Stimulated activated naive CD8-positive, alpha-beta T cell treated with anti-CD3 and anti-CD28 coated beads, Interleukin-15, Interleukin-2, amounts not matched to agents 100 U/mL and 50 U/mL, for 24 hours (primary cell): ENCODE data around the gene ZNF580.

Experiments used
- ATAC-seq: fragments of 150-1000 bp; cut with Tn5 transposase; one replicate; pipeline ENCODE4 v1.10.0; 2021
- DNase-seq: peaks from one replicate; pipeline ENCODE4 v3.0.0; 2021

ZNF580 gene

DNA sequence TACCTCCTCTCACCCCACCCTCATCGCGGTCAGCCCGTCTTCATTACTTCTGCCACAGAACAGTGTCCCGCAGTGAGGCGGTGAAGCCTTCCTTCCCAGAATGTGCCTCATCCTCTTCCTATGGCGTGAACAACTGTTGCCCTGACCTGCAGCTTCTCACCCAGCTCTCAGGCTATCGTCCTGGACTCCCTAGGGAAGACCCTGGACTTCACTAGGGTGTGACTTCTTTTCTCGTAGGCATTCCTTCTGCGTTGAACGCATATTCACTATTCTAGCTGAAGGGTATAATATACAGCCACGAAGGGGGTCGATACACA lies 34.4 kb upstream of the ZNF580 start:
- DNase-seq: no peak
- no peak for ATAC-seq

DNA sequence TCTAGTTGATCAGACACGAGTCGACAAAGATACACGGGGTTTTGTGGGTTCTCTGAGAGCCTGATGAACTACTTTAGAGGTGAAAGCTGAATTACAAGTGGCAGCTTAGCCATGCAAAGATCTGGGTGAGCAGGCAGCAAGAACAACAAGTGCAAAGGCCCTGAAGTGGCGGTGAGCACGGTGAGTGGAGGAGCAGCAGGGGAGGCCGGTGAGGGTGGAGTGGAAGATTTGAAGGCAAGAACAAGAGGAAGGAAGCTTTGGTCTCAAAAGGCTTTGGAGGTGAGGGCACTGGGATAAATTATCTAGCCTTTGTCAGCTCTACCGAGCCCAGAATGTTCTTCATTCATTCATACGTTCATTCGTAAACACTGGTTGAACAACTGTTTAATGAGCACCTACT lies 34.0 kb upstream of the ZNF580 start:
- ATAC-seq (no peak), DNase-seq (no peak)

DNA sequence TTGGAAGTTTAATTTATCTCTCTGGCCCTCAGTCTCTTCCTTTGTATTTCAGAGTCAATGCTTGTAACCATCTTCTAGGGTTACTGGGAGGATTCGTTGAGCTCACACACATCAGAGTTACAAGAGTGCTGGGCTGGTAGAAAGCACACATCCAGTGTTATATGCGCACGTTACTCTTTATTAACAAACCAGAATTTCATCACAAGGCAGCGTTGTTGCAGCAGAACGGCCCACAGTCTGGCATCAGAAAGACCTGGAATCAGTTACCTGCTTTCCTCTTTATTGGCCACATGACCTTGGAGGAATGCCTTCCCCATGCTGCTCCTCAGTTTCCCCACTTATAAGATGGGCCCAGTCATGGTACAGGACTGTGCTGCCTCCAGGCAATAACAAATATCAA lies 31.5 kb upstream of the ZNF580 start:
- DNase-seq (no peak), ATAC-seq (no peak)

DNA sequence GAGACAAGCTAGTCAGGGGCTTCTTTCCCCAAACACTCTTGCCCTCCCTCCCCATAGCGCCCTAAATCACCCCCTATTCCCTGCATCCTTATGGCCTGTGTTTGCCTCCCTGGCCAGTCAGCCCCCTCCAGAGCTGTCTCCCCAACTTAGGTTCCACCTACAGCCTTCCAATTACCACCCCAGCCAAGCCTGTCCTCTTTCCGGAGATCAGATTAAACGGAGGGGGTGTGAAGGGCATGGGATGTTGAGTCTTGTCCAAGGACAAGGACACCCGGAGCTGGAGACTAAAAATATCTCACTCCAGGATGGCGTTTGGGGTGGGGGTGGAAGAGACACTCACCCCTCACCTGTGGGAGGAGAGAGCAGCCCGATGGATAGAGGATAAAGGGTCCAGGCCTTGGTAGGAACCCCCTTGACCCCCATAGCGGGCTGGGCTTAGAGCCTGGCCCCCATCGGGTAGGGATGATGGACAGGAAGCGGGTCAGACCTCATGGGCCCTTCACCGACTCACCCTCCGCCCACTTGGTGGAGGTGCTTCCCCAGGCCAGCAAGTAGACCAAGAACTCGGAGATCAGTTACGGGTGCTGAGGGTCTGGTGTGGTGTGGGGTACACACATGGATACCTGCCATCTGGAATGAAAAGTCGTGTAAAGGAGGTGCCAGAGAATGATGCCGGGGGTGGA lies 29.4 kb upstream of the ZNF580 start:
- DNase-seq (no peak), ATAC-seq (no peak)

DNA sequence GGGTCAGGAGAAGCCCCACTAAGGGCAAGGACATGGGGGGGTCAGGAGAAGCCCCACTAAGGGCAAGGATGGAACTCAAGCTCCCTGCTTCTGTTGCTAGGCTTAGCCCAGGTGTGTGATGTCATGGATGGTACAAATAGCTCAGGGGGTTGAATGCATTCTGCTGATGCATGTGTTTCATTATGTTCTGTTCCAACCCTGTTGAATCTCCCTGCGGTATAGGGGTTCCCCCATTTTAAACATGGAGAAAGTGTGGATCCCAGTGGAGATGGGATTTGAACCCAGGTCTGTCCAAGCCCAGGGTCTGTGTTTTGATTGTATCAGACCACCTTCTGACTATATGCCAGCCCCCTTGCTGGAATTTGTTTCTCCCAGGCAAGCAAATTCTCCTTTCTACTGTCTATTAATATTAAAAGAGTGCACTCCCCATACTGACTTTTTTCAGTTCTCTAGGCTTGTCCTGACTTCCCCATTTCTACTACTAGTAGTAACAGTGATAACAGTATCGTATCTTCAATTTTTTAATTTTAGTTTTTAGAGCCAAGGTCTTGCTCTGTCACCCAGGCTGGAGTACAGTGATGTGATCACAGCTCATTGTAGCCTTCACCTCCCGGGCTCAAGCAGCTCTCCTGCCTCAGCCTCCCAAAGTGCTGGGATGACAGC lies 28.7 kb upstream of the ZNF580 start:
- ATAC-seq (no peak), DNase-seq (no peak)

DNA sequence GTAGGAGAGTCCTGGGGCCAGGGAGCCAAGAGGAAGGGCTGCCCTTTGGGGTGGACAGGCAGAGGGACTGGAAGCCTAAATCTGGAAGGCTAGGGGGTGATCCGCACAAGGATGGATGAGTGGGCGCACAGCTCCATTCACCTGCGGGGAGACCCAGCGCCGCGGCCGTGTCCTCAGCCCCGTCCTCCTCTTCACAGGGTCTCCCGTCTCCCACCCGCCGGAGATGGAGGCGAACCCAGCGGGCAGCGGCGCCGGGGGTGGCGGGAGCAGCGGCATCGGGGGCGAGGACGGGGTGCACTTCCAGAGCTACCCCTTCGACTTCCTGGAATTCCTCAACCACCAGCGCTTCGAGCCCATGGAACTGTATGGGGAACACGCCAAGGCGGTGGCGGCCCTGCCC lies 27.4 kb upstream of the ZNF580 start:
- ATAC-seq: no peak
- DNase-seq: no peak

DNA sequence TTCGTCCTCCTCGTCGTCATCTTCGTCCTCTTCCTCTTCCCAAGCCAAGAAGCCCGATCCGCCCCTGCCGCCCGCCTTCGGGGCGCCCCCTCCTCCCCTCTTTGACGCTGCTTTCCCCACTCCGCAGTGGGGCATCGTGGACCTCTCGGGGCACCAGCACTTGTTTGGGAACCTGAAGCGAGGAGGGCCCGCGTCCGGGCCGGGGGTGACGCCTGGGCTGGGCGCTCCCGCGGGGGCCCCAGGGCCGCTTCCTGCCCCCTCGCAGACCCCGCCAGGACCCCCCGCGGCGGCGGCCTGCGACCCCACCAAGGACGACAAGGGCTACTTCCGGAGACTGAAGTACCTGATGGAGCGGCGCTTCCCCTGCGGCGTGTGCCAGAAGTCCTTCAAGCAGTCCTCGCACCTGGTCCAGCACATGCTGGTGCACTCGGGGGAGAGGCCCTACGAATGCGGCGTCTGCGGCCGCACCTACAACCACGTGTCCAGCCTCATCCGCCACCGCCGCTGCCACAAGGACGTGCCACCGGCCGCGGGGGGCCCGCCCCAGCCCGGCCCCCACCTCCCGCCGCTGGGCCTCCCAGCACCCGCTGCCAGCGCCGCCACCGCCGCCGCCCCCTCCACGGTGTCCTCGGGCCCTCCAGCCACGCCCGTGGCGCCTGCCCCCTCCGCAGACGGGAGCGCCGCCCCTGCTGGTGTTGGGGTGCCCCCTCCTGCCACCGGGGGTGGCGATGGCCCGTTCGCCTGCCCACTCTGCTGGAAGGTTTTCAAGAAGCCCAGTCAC lies 26.7 kb upstream of the ZNF580 start:
- no peak for ATAC-seq
- DNase-seq: no peak

DNA sequence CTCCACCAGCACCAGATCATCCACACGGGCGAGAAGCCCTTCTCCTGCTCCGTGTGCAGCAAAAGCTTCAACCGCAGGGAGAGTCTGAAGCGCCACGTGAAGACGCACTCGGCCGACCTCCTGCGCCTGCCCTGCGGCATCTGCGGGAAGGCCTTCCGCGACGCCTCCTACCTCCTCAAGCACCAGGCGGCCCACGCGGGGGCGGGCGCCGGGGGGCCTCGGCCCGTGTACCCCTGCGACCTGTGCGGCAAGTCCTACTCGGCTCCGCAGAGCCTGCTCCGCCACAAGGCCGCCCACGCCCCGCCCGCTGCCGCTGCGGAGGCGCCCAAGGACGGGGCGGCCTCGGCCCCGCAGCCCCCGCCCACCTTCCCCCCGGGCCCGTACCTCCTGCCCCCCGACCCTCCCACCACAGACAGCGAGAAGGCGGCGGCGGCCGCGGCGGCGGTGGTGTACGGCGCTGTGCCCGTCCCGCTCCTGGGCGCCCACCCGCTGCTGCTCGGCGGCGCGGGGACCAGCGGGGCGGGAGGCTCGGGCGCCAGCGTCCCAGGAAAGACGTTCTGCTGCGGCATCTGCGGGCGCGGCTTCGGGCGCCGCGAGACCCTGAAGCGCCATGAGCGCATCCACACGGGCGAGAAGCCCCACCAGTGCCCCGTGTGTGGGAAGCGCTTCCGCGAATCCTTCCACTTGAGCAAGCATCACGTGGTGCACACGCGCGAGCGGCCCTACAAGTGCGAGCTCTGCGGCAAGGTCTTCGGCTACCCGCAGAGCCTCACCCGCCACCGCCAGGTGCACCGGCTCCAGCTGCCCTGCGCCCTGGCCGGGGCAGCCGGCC lies 25.9 kb upstream of the ZNF580 start:
- DNase-seq (no peak), ATAC-seq (no peak)

DNA sequence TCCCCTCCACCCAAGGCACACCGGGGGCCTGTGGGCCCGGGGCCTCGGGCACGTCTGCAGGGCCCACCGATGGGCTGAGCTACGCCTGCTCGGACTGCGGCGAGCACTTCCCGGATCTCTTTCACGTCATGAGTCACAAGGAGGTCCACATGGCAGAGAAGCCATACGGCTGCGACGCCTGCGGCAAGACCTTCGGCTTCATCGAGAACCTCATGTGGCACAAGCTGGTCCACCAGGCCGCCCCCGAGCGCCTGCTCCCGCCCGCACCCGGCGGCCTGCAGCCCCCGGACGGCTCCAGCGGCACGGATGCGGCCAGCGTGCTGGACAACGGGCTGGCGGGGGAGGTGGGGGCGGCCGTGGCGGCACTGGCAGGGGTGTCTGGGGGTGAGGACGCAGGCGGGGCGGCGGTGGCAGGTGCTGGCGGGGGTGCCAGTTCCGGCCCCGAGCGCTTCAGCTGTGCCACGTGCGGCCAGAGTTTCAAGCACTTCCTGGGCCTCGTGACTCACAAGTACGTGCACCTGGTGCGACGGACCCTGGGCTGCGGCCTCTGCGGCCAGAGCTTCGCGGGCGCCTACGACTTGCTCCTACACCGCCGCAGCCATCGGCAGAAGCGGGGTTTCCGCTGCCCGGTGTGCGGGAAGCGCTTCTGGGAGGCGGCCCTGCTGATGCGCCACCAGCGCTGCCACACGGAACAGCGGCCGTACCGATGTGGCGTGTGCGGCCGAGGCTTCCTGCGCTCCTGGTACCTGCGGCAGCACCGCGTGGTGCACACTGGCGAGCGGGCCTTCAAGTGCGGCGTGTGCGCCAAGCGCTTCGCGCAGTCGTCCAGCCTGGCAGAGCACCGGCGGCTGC lies 25.0 kb upstream of the ZNF580 start:
- ATAC-seq (no peak), DNase-seq (no peak)

DNA sequence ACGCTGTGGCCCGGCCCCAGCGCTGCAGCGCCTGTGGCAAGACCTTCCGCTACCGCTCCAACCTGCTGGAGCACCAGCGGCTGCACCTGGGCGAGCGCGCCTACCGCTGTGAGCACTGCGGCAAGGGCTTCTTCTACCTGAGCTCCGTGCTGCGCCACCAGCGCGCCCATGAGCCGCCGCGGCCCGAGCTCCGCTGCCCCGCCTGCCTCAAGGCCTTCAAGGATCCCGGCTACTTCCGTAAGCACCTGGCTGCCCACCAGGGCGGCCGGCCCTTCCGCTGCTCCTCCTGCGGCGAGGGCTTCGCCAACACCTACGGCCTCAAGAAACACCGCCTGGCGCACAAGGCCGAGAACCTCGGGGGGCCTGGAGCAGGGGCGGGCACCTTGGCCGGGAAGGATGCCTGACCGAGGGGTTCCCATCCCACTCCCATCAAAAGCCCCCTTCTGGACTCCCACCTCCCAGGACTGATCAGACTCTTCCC lies 24.4 kb upstream of the ZNF580 start:
- DNase-seq: no peak
- ATAC-seq: no peak

DNA sequence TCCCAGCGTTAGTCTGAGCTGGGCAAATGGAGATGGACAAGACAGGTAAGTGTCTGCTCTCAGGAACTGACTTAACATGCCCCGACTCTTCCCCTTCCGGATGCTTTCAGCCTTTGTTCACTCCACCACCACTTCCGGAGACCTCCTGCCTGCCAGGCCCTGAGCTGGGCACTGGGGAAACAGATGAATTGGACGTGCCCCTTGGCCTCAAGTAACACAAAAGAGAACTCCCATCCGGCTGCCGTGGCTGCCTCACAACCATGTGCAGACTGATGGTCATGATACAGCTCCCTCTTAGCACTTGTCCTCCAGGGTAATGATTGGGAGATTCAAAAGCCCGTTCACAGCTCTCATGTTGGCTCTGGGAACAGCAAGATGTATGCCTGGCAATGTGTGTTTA lies 23.4 kb upstream of the ZNF580 start:
- ATAC-seq (no peak), DNase-seq (no peak)

DNA sequence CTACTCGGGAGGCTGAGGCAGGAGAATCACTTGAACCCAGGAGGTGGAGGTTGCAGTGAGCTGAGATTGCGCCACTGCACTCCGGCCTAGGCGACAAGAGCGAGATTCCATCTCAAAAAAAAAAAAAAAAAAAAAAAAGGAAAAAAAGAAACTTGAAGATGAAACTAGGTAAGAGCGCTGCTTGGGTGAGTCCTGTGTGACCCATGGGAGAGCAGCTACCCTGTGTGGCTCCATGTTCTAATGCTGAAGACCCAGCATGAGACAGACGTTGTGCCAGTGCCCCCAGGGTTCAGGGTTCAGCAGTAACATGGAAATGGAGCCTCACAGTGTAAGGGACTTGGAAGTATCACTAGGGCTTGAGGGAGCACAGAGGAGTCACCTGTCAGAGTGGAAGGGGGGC lies 22.4 kb upstream of the ZNF580 start:
- ATAC-seq (no peak), DNase-seq (no peak)

DNA sequence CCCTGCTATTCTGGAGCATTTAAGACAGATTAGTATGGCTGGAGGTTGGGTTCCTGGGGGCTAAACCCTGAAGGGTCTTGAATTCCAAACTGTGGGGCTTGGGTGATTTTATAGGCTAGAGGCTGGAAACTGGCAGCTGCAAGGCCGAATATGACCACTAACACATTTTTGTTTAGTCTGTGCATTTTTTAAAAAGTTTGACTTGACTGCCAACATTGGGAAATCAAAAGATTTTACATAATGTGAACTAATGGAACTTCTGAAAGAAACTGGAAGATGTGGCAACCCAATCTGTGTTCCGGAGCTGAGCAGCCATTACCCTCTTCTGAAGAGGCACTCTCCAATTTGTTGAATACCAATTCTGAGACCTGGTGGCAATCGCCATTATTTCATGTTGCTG lies 21.5 kb upstream of the ZNF580 start:
- ATAC-seq (no peak), DNase-seq (no peak)

DNA sequence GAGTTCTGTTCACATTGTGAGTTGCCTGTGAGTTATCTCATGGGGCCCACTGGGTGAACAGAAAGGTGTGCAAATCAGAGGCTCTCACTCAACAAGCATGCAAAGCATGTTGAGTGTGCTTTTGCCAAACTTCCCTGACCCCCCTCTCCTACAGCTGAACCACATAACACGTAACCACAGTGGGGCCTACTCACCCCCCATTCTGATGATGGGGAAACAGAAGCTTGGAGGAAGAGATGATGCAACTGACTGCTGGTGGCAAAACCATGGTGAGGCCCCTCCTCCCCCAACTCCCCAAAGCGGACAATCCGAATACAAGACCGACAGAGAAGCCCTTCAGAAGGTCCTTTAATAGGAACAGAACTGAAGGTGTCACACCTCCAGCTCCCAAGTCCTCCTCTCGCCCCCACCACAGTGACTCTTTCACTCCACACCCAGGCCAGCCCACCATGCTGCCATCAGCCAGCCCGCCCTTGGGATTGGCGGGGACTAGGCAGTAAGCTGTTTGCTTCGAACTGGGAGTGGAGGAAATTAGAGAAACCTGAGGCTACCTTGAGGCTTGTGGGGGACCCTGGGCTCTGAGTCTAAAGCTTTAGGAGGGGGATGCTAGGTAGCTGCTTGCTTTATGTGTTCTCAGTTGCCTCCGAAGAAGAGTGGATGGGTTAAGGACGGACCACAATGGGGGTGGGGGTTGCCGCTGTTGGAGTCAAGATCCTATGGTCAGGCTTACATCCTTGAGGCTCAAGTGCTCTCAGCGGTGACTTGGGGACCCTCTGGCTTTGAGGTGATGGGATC lies 20.2 kb upstream of the ZNF580 start:
- ATAC-seq (peak; percentile 13), DNase-seq (peak; percentile 52)

DNA sequence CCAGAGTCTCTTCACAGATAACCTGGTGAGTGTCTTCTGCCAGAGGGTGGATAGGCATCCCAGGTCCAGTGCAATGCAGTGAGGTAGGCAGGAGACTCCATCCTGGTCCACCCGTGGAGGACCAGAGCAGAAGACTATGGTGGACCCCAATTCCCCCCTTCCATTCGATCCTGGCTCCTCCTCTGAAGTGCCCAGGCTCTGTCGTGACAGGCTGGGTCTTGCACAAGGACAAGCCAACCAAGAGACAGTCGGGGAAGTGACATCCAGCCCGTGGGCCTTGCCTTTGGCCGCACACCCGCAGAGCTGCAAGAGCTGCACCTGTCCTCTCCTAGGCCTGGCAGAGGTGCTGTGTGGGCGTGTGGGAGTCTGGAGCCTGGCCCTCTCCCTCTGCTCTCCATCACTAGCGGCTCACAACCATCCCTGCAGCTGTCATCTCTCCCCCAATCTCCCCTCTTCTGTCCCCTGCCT lies 19.6 kb upstream of the ZNF580 start:
- DNase-seq: no peak
- ATAC-seq: no peak

DNA sequence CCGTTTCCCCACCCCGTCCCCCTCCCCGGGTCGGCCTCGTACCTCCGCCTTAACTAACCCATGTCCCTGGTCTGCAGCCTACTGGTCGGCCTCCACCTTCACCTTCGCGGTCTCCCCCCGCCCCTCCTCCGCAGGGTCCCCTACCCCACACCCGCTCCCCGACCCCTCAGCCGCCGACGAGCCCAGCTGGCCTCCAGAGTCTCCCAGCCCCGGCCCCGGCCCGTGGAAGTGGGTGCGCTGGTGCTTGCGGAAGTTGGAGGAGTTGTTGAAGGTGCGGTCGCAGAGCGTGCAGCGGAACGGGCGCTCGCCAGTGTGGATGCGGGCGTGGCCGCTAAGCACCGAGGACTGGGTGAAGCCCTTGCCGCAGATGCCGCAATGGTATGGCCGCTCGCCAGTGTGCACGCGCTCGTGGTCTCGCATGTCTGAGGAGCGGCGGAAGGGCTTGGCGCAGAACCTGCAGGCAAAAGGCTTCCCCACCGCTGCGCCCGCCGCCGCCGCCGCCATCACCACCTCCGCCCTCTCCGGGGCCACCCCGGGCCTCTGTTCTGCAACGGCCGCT lies 19.1 kb upstream of the ZNF580 start:
- ATAC-seq (no peak), DNase-seq (no peak)

DNA sequence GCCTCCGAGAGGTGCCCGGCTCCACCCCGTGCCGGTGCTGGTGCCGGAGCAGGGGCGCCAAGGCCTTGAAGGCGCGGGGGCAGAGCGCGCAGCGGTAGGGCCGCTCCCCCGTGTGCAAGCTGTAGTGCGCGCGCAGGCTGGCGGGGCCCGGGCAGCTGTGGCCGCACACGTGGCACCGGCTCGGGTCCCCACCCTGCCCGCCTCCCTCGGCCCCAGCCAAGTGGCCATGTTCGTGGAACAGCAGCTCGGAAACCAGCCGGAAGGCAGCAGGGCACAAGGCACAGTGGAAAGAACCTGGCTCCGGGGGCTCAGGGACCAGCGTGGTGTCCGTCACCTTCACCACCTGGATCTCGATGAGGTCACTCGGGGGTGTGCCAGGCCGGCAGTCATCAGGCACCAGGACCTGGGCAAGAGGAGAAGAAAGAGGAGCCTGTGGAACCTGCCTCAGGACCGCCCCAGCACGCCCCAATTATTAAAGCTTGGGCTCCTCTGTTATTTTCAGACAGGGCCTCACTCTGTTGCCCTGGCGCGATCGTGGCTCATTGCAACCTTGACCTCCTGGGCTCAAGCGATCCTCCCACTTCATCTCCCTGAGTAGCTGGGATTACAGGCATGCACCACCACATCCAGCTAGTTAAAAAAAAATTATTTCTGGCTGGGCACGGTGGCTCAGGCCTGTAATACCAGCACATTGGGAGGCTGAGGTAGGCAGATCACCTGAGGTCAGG lies 18.4 kb upstream of the ZNF580 start:
- DNase-seq (no peak), ATAC-seq (no peak)

DNA sequence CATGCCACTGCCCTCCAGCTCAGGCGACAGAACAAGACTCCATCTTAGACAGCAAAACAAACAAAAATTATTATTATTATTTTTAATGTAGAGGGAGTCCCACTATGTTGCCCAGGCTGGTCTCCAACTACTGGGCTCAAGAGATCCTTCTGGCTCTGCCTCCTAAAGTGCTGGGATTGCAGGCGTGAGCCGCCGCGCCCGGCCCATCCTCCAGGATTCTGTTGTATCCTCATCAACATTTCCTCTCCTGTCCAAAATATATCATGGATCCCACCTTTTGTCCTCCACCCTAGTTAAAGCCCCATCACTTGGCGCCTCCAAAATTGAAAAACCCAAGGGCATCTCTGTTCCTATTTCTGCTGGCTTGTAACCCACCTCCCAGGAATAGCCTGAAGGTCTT lies 17.7 kb upstream of the ZNF580 start:
- no peak for DNase-seq
- no peak for ATAC-seq

DNA sequence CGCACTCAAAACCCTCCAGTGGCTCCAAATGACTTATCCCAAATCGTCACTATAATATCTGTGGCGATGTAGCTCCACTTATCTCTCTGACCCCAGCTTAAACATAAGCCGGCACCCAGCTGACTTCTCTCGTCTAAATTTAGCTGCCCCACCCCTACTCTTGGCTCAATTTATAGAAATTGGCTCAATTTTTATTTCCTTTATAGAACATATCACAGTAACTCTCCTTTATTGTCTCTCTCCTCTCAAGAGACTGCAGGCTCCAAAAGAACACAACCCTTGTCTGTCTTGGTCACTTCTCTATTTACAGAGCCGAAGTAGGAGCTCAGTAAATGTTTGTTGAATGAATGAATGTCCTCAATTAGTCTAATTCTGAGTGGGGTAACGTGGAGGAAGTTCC lies 17.2 kb upstream of the ZNF580 start:
- DNase-seq: no peak
- no peak for ATAC-seq
